GM18505 (cell line): ENCODE results near the gene POLR2F.
"Not testable (repeated sequence)": the region's sequence is repeated elsewhere in the genome, so short reads cannot be mapped to it uniquely, and the experiment has no call there.

ENCODE experiments used
- ATAC-seq: cut with Tn5 transposase; IDR thresholded peaks from one replicate; pipeline ENCODE4 v1.9.1; 2021; ENCODE audit not compliant: unreplicated experiment
- POLR2A ChIP-seq: IDR thresholded peaks from 4 replicates; pipeline ENCODE4 v1.6.1; 2011; ENCODE audit warnings: borderline replicate concordance; ENCODE audit not compliant: insufficient read depth, insufficient read length; ENCODE audit errors: extremely low read depth

POLR2F gene

GRCh38 chr22:37951305-37951704 lies 2.2 kb upstream of the POLR2F start:
- TF ChIP-seq POLR2A: no peak
- no peak for ATAC-seq

- ATAC-seq: not testable (repeated sequence)
Measured at GRCh38 chr22:37952629-37953028, 870 bp upstream of the POLR2F start.

- peak; percentile 31 for ATAC-seq
- no peak for TF ChIP-seq POLR2A
Measured at GRCh38 chr22:37953062-37953436, 450 bp upstream of the POLR2F start.

GRCh38 chr22:37954686-37955085 lies 1.2 kb downstream of the POLR2F start:
- no peak for ATAC-seq
- no peak for TF ChIP-seq POLR2A

- not testable (repeated sequence) for ATAC-seq
Measured at GRCh38 chr22:37955825-37956397, 2.4 kb downstream of the POLR2F start.

GRCh38 chr22:37957232-37957631 lies 3.7 kb downstream of the POLR2F start:
- TF ChIP-seq POLR2A: no peak
- no peak for ATAC-seq

GRCh38 chr22:37959231-37959825 lies 5.8 kb downstream of the POLR2F start:
- ATAC-seq: no peak
- TF ChIP-seq POLR2A: no peak

GRCh38 chr22:37961062-37961461 lies 7.6 kb downstream of the POLR2F start:
- no peak for TF ChIP-seq POLR2A
- ATAC-seq: no peak

- ATAC-seq: no peak
- TF ChIP-seq POLR2A: no peak
Measured at GRCh38 chr22:37965940-37966664, 12.6 kb downstream of the POLR2F start.

- ATAC-seq: no peak
- TF ChIP-seq POLR2A: no peak
Measured at GRCh38 chr22:37967147-37967546, 13.6 kb downstream of the POLR2F start.

GRCh38 chr22:37967637-37968451 lies 14.3 kb downstream of the POLR2F start:
- no peak for TF ChIP-seq POLR2A
- no peak for ATAC-seq

GRCh38 chr22:37968452-37969251 lies 15.2 kb downstream of the POLR2F start:
- no peak for ATAC-seq
- TF ChIP-seq POLR2A: no peak

- ATAC-seq: no peak
- TF ChIP-seq POLR2A: no peak
Measured at GRCh38 chr22:37970864-37971263, 17.4 kb downstream of the POLR2F start.
